Spleen (tissue), 11 donors: ENCODE data around the gene PIK3C2A. TPM values are rescaled to one million over a fixed set of nuclear protein-coding genes. Genes with fewer than 3 reads are reported as not detected.
"Not testable (repeated sequence)": the region's sequence is repeated elsewhere in the genome, so short reads cannot be mapped to it uniquely, and the experiment has no call there.

ENCODE experiments used
- DNase-seq: peaks from one replicate; pipeline ENCODE4 v3.0.0-alpha.2; 2020
- H3K27ac ChIP-seq, 8 donors: fragments of 200-600 bp; sonication (generic) in 7 of 8; 1 replicate in 4 of 8; 2 replicates in 4 of 8; pipeline versions ENCODE4 v1.5.0 to v1.8.0; 2016 to 2021; ENCODE audit warnings: inconsistent platforms in 4 of 8, mild to moderate bottlenecking in 4 of 8, moderate library complexity in 1 of 8
- H3K27me3 ChIP-seq, 7 donors: fragments of 200-600 bp; sonication (generic) in 6 of 7; replicated peaks in 1 of 7; 1 replicate in 4 of 7; 2 replicates in 3 of 7; pipeline versions ENCODE4 v1.5.0 to v1.8.0; 2016 to 2021; ENCODE audit warnings: inconsistent platforms in 3 of 7, mild to moderate bottlenecking in 1 of 7
- H3K36me3 ChIP-seq, 6 donors: fragments of 200-600 bp; sonication (generic) in 5 of 6; 1 replicate in 4 of 6; 2 replicates in 2 of 6; pipeline versions ENCODE4 v1.5.0 to v1.8.0; 2016 to 2021; ENCODE audit warnings: inconsistent platforms in 2 of 6
- H3K4me1 ChIP-seq, 6 donors: fragments of 200-600 bp; sonication (generic) in 5 of 6; 1 replicate in 3 of 6; 2 replicates in 3 of 6; pipeline versions ENCODE4 v1.5.0 to v1.8.0; 2016 to 2021; ENCODE audit warnings: inconsistent platforms in 3 of 6
- H3K4me3 ChIP-seq, 8 donors: fragments of 200-600 bp; sonication (generic) in 7 of 8; 1 replicate in 4 of 8; 2 replicates in 4 of 8; pipeline versions ENCODE4 v1.5.0 to v1.8.0; 2016 to 2021; ENCODE audit warnings: inconsistent platforms in 4 of 8, mild to moderate bottlenecking in 4 of 8, moderate library complexity in 2 of 8
- H3K9me3 ChIP-seq, 8 donors: fragments of 200-600 bp; sonication (generic) in 7 of 8; 1 replicate in 4 of 8; 2 replicates in 4 of 8; pipeline versions ENCODE4 v1.5.0 to v1.8.0; 2016 to 2021; ENCODE audit warnings: inconsistent platforms in 4 of 8
- CTCF ChIP-seq, 11 experiments: fragments of 200-600 bp in 7 of 11; fragments of 450-650 bp in 4 of 11; sonication (generic) in 4 of 11; IDR thresholded peaks in 8 of 11; conservative IDR thresholded peaks in 3 of 11; 1 replicate in 7 of 11; 2 replicates in 4 of 11; pipeline versions ENCODE4 v1.4.0 to v1.8.0; 2016 to 2021; ENCODE audit warnings: antibody characterized with exemption in 11 of 11, inconsistent platforms in 4 of 11, mild to moderate bottlenecking in 1 of 11
- POLR2A ChIP-seq, 3 donors: fragments of 450-650 bp; IDR thresholded peaks; one replicate each; pipeline ENCODE4 v1.5.1; 2017; ENCODE audit warnings: antibody characterized with exemption in 3 of 3, mild to moderate bottlenecking in 1 of 3
- POLR2AphosphoS5 ChIP-seq, 3 donors: sonication (generic); formaldehyde crosslinking; IDR thresholded peaks; one replicate each; pipeline ENCODE4 v1.5.1; 2017; ENCODE audit warnings: antibody characterized with exemption in 3 of 3
- WGBS, 5 donors: extraction: QIAGEN DNeasy Blood & Tissue Kit in 3 of 5; methylation state at CpG; one replicate each; pipeline versions ENCODE4 v1.1.5 to v1.1.7; 2013 to 2018; 5-methylcytosine and 5-hydroxymethylcytosine counted together
- intact Hi-C: fragments of 100-400 bp; cut with DNase I; formaldehyde crosslinking; loops from one replicate; pipeline ENCODE4 v1.15.0; 2023; ENCODE audit warnings: low total_unique reads
- polyA plus RNA-seq, 3 donors: library from polyadenylated mRNA; stranded (reverse); fragments of 200-250 nt; gene quantifications; one replicate each; pipeline ENCODE4 v1.2.1, GENCODE V29; 2013
- total RNA-seq, 7 donors: library from RNA; depleted of rRNA in 3 of 7; stranded (reverse); fragments of >200 nt in 3 of 7; fragmentation: NEBNext Ultra II Directional in 4 of 7; extraction: Animal tissue kit (Norgen Biotek cat#: 25700) in 4 of 7; gene quantifications; one replicate each; pipeline versions ENCODE4 v1.1.0 to v1.2.1, GENCODE V29; 2016 to 2021
- donor health status: healthy with polysubstance abuse.
- donor health status: DM: no; HTN: no; CAD: no; lungs with moderate emphysema.
- donor health status: DM: no; HTN: no; CAD: no.
- donor health status: Bipolar disorder and iron deficiency.
- donor health status: healthy.
- donor health status: DM: no; HTN: no; CAD: no.
- donor health status: DM: yes; HTN: yes; CAD: no.

PIK3C2A gene
- total and polyA plus RNA-seq, 10 donors: 6.1 to 79.3 (median 59.4) TPM

GRCh38 chr11:17252704-17253103 lies 44.9 kb upstream of the PIK3C2A start:
- no peaks in the 10 kb centered on the region for H3K27me3 ChIP-seq
- no peaks in the 10 kb centered on the region for H3K9me3 ChIP-seq
- H3K4me3 ChIP-seq: no peak overlapping the region
- 66 to 89% (median 71%) methylated on average over 4 of the region's 4 CpGs for WGBS, 5 donors
- TF ChIP-seq CTCF (IDR thresholded peaks at IDR 0.05 in 8 of 11, conservative IDR thresholded peaks at IDR 0.05 in 3 of 11): no peak
- TF ChIP-seq POLR2A (IDR thresholded peaks at IDR 0.05): no peak
- no peak for TF ChIP-seq POLR2AphosphoS5 (IDR thresholded peaks at IDR 0.05)
- no peaks in the 10 kb centered on the region for H3K4me1 ChIP-seq
- H3K27ac ChIP-seq: no peak overlapping the region
- no peaks in the 10 kb centered on the region for H3K36me3 ChIP-seq
- no peak for DNase-seq
- intact Hi-C loops: no loop called here

GRCh38 chr11:17250561-17251350 lies 43.0 kb upstream of the PIK3C2A start:
- no peak overlapping the region for H3K27ac ChIP-seq
- no peaks in the 10 kb centered on the region for H3K36me3 ChIP-seq
- DNase-seq: no peak
- H3K4me1 ChIP-seq: no peaks in the 10 kb centered on the region
- intact Hi-C loops: no loop called here
- no peak for TF ChIP-seq POLR2AphosphoS5 (IDR thresholded peaks at IDR 0.05)
- H3K9me3 ChIP-seq: no peaks in the 10 kb centered on the region
- no peaks in the 10 kb centered on the region for H3K27me3 ChIP-seq
- H3K4me3 ChIP-seq: no peak overlapping the region

- WGBS, 5 donors: 48 to 60% (median 51%) methylated on average over 2 of the region's 2 CpGs
- no peaks in the 10 kb centered on the region for H3K36me3 ChIP-seq
- intact Hi-C loops: no loop called here
- no peak overlapping the region for H3K27ac ChIP-seq
- DNase-seq: no peak
- H3K4me1 ChIP-seq: peaks cover 0 to 4% (median 0%) of the 10 kb centered on the region in 6 donors
- H3K4me3 ChIP-seq: no peak overlapping the region
- no peaks in the 10 kb centered on the region for H3K27me3 ChIP-seq
- no peaks in the 10 kb centered on the region for H3K9me3 ChIP-seq
- TF ChIP-seq POLR2A (IDR thresholded peaks at IDR 0.05) (no peak), POLR2AphosphoS5 (IDR thresholded peaks at IDR 0.05) (no peak), CTCF (IDR thresholded peaks at IDR 0.05 in 8 of 11, conservative IDR thresholded peaks at IDR 0.05 in 3 of 11) (no peak)
These were observed 36.3 kb upstream of the PIK3C2A start for GRCh38 chr11:17244046-17244445.

- H3K9me3 ChIP-seq, H3K36me3 ChIP-seq, intact Hi-C loops, H3K4me1 ChIP-seq, DNase-seq, H3K27ac ChIP-seq, H3K4me3 ChIP-seq, H3K27me3 ChIP-seq: not testable (repeated sequence)
- 90 to 98% (median 95%) methylated on average over 2 to 4 of the region's 4 CpGs for WGBS, 5 donors
These were observed 35.2 kb upstream of the PIK3C2A start for GRCh38 chr11:17242954-17243353.

GRCh38 chr11:17240780-17241179 lies 33.0 kb upstream of the PIK3C2A start:
- Histone ChIP-seq H3K9me3 (no peaks in the 10 kb centered on the region), H3K36me3 (no peaks in the 10 kb centered on the region), H3K4me3 (no peak overlapping the region), H3K4me1 (peaks cover 0 to 4% (median 0%) of the 10 kb centered on the region in 6 donors), H3K27ac (no peak overlapping the region), H3K27me3 (no peaks in the 10 kb centered on the region)
- intact Hi-C loops: no loop called here
- TF ChIP-seq POLR2A (IDR thresholded peaks at IDR 0.05) (no peak), POLR2AphosphoS5 (IDR thresholded peaks at IDR 0.05) (no peak), CTCF (IDR thresholded peaks at IDR 0.05 in 8 of 11, conservative IDR thresholded peaks at IDR 0.05 in 3 of 11) (no peak)
- DNase-seq: no peak

GRCh38 chr11:17239927-17240326 lies 32.1 kb upstream of the PIK3C2A start:
- not testable (repeated sequence) for DNase-seq, H3K27ac ChIP-seq, H3K9me3 ChIP-seq, H3K4me1 ChIP-seq, H3K4me3 ChIP-seq, H3K36me3 ChIP-seq, H3K27me3 ChIP-seq
- 72 to 84% (median 83%) methylated on average over 4 of the region's 4 CpGs for WGBS, 5 donors
- intact Hi-C loops: loop anchor here (10.0 kb wide), 1 partner anchor 115 kb away; the partner anchor contains the start of gene NCR3LG1
